Mononuclear cell (primary cell): ENCODE results near the gene NRF1. TPM values are rescaled to one million over a fixed set of nuclear protein-coding genes. Genes with fewer than 3 reads are reported as not detected.

Source experiments
- H3K27me3 ChIP-seq: 2 replicates; pipeline ENCODE4 v1.6.0; 2011; ENCODE audit warnings: low read length, control low read depth; ENCODE audit not compliant: insufficient read depth
- H3K4me1 ChIP-seq: 2 replicates; pipeline ENCODE4 v1.5.1; 2011; ENCODE audit warnings: mild to moderate bottlenecking, low read length, control low read depth; ENCODE audit not compliant: insufficient read depth
- H3K4me3 ChIP-seq: 2 replicates; pipeline ENCODE4 v1.5.1; 2011; ENCODE audit warnings: mild to moderate bottlenecking, low read length, moderate library complexity
- H3K9me3 ChIP-seq: 2 replicates; pipeline ENCODE4 v1.5.1; 2011; ENCODE audit warnings: low read depth, mild to moderate bottlenecking, control low read depth, low read length
- total RNA-seq: library from RNA; depleted of rRNA; stranded (reverse); fragments of >200 nt; gene quantifications from one replicate; pipeline ENCODE4 v1.2.3, GENCODE V29; 2012

The NRF1 gene
- total RNA-seq, 1 donor = 34.5 TPM

GRCh38 chr7:129746857-129747529 is 135.5 kb downstream of the NRF1 start:
- Histone ChIP-seq H3K9me3 (no peaks in the 10 kb centered on the region), H3K4me3 (no peak overlapping the region), H3K4me1 (no peaks in the 10 kb centered on the region), H3K27me3 (no peaks in the 10 kb centered on the region)

DNA sequence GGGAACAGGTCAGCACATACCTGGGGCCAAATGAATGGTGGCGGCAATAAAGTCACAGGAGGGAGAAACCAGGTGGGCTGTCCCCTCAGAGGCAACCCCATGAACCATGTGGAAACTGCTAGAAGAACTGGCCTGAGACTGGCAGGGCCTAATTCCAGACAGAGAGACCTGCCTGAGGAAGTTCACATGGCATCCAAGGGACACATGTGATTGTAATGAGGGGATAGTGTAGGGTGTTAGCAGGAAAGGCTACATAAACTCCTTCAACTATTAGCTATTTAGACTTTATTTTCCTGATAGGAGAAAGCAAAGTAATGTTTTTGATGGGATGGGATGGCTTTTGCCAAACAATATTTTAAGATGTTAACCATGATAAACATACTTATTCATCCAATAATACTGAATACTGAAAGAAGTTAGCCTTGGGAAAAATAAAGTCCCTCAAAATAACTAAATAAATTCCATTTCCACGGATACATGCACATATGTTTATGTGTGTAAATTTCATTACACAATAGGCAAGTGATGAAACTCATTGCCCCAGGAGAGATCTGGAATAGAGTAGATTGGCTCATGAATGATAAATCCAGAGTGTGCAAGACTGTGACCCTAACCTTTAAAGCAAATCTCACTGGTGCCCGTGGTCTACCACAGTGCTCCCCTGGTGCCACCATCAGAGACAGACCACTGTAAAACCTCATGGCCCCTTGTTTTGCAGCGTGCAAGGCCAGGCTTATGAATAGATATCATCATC is 137.0 kb downstream of the NRF1 start:
- Histone ChIP-seq H3K27me3 (no peaks in the 10 kb centered on the region), H3K4me3 (no peak overlapping the region), H3K4me1 (no peaks in the 10 kb centered on the region), H3K9me3 (no peaks in the 10 kb centered on the region)

DNA sequence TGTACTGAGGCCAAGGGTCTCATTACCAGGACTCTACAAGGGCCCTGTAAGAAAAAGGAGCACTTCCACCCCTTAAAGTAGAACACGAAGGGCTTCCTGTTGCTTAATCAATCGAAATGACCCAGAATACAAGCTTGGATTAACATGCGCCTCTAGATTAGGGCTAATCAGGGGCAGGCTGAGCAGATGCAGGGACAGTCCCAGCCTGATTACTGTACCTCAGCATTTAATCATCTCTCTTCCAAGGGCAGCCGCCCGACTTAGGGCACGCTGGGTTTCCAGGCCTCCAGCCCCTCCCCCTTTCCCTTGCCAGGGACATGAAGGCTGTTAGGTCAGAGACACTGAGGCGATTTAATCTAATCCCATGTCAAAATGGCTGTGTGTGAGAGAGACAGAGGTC is 138.6 kb downstream of the NRF1 start:
- Histone ChIP-seq H3K4me1 (no peaks in the 10 kb centered on the region), H3K9me3 (no peaks in the 10 kb centered on the region), H3K4me3 (no peak overlapping the region), H3K27me3 (no peaks in the 10 kb centered on the region)

DNA sequence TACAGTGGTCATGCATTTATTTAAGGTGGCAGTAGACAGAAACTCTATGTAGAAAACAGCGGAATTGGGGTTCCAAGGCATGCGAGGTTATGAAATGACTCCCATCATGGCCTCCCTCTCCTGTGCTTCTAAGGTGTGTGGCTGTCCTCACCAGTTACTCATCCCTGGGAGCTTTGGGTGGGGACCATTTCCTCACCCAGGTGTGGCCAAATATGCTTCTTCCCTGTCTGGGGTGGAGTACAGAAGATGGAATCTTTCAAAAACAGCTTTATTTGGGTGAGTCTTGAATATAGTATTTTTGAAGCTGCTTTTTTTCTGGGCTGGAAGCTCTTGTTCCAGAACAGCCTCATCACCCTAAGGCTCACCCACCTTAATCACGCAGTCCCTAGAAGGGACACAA is 139.0 kb downstream of the NRF1 start:
- Histone ChIP-seq H3K4me3 (no peak overlapping the region), H3K27me3 (no peaks in the 10 kb centered on the region), H3K4me1 (no peaks in the 10 kb centered on the region), H3K9me3 (no peaks in the 10 kb centered on the region)

GRCh38 chr7:129751916-129752315 is 140.4 kb downstream of the NRF1 start:
- Histone ChIP-seq H3K4me1 (no peaks in the 10 kb centered on the region), H3K4me3 (no peak overlapping the region), H3K9me3 (no peaks in the 10 kb centered on the region), H3K27me3 (no peaks in the 10 kb centered on the region)

DNA sequence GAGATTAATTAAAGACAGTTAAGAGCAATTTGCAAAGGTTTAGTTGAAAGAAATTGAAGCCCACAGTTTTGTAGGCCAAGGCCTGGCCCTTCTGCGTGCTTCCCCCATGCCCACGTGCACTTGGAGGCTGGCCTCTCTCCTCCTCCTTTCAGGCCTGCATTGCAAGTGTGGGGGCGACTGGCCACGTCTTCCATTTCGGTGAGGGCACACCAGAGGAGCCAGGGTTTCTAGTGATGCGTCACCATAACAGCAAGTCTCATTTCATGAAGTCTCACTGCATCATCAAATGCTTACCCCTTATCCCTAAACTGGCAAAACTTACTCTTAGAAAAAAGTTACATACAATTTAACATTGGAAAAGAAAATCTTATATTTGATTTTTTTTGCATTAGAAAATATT is 141.2 kb downstream of the NRF1 start:
- no peaks in the 10 kb centered on the region for H3K4me1 ChIP-seq
- H3K4me3 ChIP-seq = no peak overlapping the region
- H3K9me3 ChIP-seq = no peaks in the 10 kb centered on the region
- H3K27me3 ChIP-seq = no peaks in the 10 kb centered on the region

- H3K27me3 ChIP-seq = no peaks in the 10 kb centered on the region
- H3K9me3 ChIP-seq = no peaks in the 10 kb centered on the region
- no peaks in the 10 kb centered on the region for H3K4me1 ChIP-seq
- no peak overlapping the region for H3K4me3 ChIP-seq
Measured at GRCh38 chr7:129754406-129754805, 142.9 kb downstream of the NRF1 start.

- H3K9me3 ChIP-seq = no peaks in the 10 kb centered on the region
- H3K4me3 ChIP-seq = no peak overlapping the region
- no peaks in the 10 kb centered on the region for H3K4me1 ChIP-seq
- no peaks in the 10 kb centered on the region for H3K27me3 ChIP-seq
Measured at GRCh38 chr7:129757991-129758390, 146.5 kb downstream of the NRF1 start.

GRCh38 chr7:129762387-129762969 is 151.0 kb downstream of the NRF1 start:
- no peaks in the 10 kb centered on the region for H3K9me3 ChIP-seq
- no peaks in the 10 kb centered on the region for H3K4me1 ChIP-seq
- no peaks in the 10 kb centered on the region for H3K27me3 ChIP-seq
- H3K4me3 ChIP-seq = no peak overlapping the region

DNA sequence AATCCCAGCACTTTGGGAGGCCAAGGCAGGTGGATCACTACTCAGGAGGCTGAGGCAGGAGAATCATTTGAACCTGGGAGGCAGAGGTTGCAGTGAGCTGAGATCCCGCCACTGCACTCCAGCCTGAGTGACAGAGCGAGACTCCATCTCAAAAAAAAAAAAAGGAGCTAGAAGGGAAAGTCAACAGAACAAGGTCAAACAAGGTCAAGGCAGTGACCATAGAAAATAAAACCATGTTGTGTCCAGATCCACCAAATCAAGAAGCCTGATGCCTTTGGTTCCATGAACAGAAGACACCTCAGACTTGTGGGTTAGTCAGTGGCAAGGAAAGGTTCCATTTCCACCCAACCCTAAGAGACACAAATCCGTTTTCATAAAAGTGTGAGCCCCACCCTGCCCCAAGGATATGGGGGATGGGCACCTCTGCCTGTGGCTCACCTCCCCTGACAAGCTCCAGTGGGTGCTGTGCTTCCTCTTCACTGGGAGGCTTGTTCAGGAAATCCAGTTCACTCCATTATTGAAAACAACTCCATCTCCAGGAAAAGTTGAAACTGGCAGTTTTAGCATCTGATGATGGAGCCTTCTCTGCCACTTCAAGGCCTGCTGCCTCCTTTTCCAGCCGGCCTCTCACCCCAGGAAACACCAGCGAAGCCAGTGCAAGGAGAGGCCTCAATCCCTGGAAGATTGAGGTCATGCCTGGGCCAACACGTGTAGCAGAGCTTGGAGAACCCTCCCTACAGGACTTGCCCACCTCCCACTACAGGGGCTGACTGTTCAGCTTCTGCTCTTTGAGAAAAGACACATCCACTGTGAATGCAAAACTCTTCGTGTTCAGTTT is 152.9 kb downstream of the NRF1 start:
- no peak overlapping the region for H3K4me3 ChIP-seq
- no peaks in the 10 kb centered on the region for H3K9me3 ChIP-seq
- H3K4me1 ChIP-seq = no peaks in the 10 kb centered on the region
- H3K27me3 ChIP-seq = no peaks in the 10 kb centered on the region

- no peak overlapping the region for H3K4me3 ChIP-seq
- H3K9me3 ChIP-seq = no peaks in the 10 kb centered on the region
- H3K27me3 ChIP-seq = no peaks in the 10 kb centered on the region
- no peaks in the 10 kb centered on the region for H3K4me1 ChIP-seq
Measured at GRCh38 chr7:129765352-129765751, 153.8 kb downstream of the NRF1 start.

DNA sequence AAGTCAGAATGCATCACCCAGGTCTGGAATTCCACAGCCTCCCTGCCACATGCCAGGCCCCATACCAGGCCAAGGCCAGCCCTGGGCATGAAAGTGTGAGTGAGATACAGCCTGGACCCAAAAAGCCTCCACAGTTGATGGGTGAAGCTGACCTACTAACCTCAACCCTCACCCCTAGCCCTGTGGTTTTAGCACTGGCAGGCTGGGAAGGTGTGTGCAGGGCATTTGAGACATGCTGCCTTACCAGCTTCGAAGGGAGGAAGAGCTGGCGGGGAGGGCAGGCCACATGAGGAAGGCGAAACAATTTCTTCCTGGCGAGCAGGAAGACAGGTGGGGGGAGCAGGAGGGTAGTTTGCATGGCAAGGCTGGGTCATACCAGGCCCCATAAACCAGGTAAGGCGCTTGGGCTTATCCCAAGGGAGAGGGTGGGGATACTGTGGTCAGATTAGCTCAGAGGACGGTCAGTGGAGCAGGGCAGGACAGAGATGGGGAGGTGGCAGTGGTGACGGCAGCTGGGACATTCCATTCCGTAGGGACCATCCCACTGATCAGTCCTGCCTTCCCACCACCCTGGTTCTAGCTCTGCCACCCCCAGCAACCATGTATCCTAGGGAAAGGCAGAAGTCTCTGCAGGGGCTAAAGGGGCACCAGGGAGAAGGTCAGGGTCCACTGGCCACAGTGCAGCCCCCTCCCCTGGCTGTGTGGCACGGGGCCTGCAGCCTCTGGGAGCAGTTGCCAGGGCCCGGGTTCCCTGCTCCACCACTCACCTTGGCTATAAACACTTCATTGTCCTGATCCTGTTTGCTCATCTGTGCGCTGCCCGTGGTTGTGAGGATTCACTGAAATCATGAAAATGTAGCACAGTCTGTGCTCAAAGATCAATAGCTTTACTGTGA is 155.8 kb downstream of the NRF1 start:
- Histone ChIP-seq H3K4me1 (peaks cover 9% of the 10 kb centered on the region), H3K4me3 (no peak overlapping the region), H3K27me3 (no peaks in the 10 kb centered on the region), H3K9me3 (no peaks in the 10 kb centered on the region)

- Histone ChIP-seq H3K9me3 (no peaks in the 10 kb centered on the region), H3K27me3 (no peaks in the 10 kb centered on the region), H3K4me1 (peaks cover 9% of the 10 kb centered on the region), H3K4me3 (no peak overlapping the region)
Measured at GRCh38 chr7:129768614-129769399, 157.3 kb downstream of the NRF1 start.

GRCh38 chr7:129769400-129769774 is 157.9 kb downstream of the NRF1 start:
- H3K4me3 ChIP-seq = no peak overlapping the region
- H3K27me3 ChIP-seq = no peaks in the 10 kb centered on the region
- no peaks in the 10 kb centered on the region for H3K9me3 ChIP-seq
- peaks cover 9% of the 10 kb centered on the region for H3K4me1 ChIP-seq
